Measurements from ENCODE around the gene NUP107. TPM values are rescaled to one million over a fixed set of nuclear protein-coding genes. Genes with fewer than 3 reads are reported as not detected.

The NUP107 gene
- total RNA-seq, 1 donor from 2014 or later = 51.1 TPM

DNA sequence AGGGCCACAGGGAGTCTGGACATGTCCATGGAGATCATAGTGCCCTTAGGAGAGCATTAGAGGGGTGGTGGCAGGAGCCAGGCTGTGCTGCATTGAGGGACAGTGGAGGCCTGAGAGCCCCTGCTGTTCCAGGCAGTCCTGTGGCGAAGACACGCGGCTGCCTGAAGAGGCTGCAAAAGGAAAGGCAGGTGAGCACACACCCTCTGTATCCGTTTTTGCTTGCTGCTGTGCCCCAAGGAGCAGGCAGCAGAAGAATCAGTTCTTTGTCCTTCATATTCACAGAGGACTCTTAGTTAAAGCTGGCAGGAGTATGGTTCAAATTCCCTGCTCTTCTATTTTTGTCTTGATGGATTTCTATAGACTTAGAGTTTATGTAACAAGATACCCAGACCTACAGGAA lies 63.7 kb downstream of the NUP107 start:
- Histone ChIP-seq H3K27me3 (ENCODE audit: control insufficient read depth, insufficient read depth, low read length) (no peaks in the 10 kb centered on the region), H3K4me3 (ENCODE audit: low read depth, low read length) (no peak overlapping the region), H3K36me3 (ENCODE audit: control insufficient read depth, insufficient read depth, low read length) (no peaks in the 10 kb centered on the region)
- DNase-seq (ENCODE audit: low read depth) = no peak
- TF ChIP-seq, protein P1, sequence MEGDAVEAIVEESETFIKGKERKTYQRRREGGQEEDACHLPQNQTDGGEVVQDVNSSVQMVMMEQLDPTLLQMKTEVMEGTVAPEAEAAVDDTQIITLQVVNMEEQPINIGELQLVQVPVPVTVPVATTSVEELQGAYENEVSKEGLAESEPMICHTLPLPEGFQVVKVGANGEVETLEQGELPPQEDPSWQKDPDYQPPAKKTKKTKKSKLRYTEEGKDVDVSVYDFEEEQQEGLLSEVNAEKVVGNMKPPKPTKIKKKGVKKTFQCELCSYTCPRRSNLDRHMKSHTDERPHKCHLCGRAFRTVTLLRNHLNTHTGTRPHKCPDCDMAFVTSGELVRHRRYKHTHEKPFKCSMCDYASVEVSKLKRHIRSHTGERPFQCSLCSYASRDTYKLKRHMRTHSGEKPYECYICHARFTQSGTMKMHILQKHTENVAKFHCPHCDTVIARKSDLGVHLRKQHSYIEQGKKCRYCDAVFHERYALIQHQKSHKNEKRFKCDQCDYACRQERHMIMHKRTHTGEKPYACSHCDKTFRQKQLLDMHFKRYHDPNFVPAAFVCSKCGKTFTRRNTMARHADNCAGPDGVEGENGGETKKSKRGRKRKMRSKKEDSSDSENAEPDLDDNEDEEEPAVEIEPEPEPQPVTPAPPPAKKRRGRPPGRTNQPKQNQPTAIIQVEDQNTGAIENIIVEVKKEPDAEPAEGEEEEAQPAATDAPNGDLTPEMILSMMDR (IDR thresholded peaks at IDR 0.05; ENCODE audit: insufficient read depth, low read length, poor library complexity, severe bottlenecking) = no peak

GRCh38 chr12:68755536-68756243 lies 68.9 kb downstream of the NUP107 start:
- no peak overlapping the region for H3K4me3 ChIP-seq (ENCODE audit: low read depth, low read length)
- no peak for DNase-seq (ENCODE audit: low read depth)
- no peaks in the 10 kb centered on the region for H3K36me3 ChIP-seq (ENCODE audit: control insufficient read depth, insufficient read depth, low read length)
- H3K27me3 ChIP-seq (ENCODE audit: control insufficient read depth, insufficient read depth, low read length) = no peaks in the 10 kb centered on the region
- TF ChIP-seq, protein P1 (IDR thresholded peaks at IDR 0.05; ENCODE audit: insufficient read depth, low read length, poor library complexity, severe bottlenecking) = no peak

DNA sequence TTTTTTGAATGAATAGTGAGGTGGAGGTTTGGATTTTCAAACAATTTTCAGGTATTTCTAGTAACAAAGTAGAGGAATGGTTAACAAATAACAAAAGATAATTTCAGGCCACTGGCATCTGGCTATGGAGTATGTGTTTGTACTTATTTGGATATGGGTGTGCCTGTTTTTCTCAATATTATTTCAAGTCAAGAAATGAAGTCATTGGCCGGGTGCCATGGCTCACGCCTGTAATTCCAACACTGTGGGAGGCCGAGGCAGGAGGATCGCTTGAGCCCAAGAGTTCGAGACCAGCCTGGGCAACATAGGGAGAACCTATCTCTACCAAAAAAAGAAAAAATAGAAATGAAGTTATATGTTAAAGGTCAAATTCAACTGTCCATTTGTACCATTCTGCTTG lies 73.1 kb downstream of the NUP107 start:
- H3K4me3 ChIP-seq (ENCODE audit: low read depth, low read length) = no peak overlapping the region
- H3K27me3 ChIP-seq (ENCODE audit: control insufficient read depth, insufficient read depth, low read length) = no peaks in the 10 kb centered on the region
- no peak for DNase-seq (ENCODE audit: low read depth)
- TF ChIP-seq, protein P1 (IDR thresholded peaks at IDR 0.05; ENCODE audit: insufficient read depth, low read length, poor library complexity, severe bottlenecking) = no peak
- H3K36me3 ChIP-seq (ENCODE audit: control insufficient read depth, insufficient read depth, low read length) = no peaks in the 10 kb centered on the region

- H3K4me3 ChIP-seq (ENCODE audit: low read depth, low read length) = no peak overlapping the region
- H3K36me3 ChIP-seq (ENCODE audit: control insufficient read depth, insufficient read depth, low read length) = no peaks in the 10 kb centered on the region
- H3K27me3 ChIP-seq (ENCODE audit: control insufficient read depth, insufficient read depth, low read length) = no peaks in the 10 kb centered on the region
- TF ChIP-seq, protein P1 (IDR thresholded peaks at IDR 0.05; ENCODE audit: insufficient read depth, low read length, poor library complexity, severe bottlenecking) = no peak
- DNase-seq (ENCODE audit: low read depth) = no peak
Observed at GRCh38 chr12:68760806-68761441, 74.1 kb downstream of the NUP107 start.

DNA sequence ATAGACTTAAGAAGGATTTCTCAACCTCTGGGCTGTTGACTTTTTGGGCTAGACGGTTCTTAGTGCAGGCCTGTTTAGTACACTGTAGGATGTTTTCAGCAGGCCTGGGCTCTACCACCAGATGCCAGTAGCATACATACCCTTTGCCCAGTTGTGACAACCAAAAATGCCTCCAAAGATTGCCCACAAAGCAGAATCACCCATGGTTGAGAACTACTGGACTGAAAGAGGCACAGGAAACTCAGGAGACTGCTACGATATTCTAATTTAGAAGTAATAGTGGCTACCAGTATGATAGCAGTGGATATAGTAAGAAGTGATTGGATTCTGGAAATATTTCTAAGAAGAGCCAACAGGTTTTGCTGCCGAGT lies 74.6 kb downstream of the NUP107 start:
- DNase-seq (ENCODE audit: low read depth) = no peak
- H3K27me3 ChIP-seq (ENCODE audit: control insufficient read depth, insufficient read depth, low read length) = no peaks in the 10 kb centered on the region
- H3K4me3 ChIP-seq (ENCODE audit: low read depth, low read length) = no peak overlapping the region
- TF ChIP-seq, protein P1 (IDR thresholded peaks at IDR 0.05; ENCODE audit: insufficient read depth, low read length, poor library complexity, severe bottlenecking) = no peak
- no peaks in the 10 kb centered on the region for H3K36me3 ChIP-seq (ENCODE audit: control insufficient read depth, insufficient read depth, low read length)

All from kidney epithelial cell (primary cell).